Measurements from ENCODE around the gene NDE1.

Gene NDE1

DNA sequence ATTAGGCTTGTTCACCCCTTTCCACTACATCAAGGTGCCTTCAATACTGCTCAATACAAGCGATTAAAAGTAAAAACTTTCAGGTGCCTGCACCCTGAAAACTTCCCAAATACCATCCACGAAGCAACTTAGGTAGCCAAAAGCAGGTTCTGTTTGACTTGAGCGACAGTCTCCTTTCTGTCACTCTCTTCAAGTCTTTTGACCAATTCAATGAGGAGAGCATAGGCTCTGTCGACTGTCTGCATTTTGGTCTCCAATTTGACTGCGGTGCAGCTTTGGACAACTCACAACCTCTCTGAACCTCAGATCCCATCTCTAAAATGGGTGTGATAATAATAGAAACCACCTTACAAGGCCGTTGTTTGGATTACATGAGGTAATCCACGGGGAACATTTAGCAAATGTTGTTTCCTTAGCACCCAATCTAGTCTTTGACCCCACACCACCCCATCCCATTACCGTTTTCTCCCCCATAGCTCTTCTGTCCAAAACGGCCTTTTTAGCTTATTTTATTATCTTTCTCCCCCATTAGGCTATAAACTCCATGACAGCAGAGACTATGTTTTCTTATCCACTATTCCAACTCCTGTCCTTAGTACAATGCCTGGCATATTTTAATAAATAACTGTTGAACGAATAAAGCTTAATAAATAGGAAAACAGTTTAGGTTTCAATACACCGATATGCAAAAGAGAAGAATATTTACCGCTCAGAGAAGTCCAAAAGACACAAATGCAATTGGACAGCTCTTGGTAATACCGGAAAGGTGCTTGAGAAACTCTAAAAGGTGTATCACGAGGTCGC lies 8.1 kb upstream of the NDE1 start:
- no peak for TF ChIP-seq GATA2 (IDR thresholded peaks at IDR 0.05; ENCODE audit: low read depth, low read length)
- no peak for TF ChIP-seq GATA3 (IDR thresholded peaks at IDR 0.05; ENCODE audit: low read depth, low read length)

DNA sequence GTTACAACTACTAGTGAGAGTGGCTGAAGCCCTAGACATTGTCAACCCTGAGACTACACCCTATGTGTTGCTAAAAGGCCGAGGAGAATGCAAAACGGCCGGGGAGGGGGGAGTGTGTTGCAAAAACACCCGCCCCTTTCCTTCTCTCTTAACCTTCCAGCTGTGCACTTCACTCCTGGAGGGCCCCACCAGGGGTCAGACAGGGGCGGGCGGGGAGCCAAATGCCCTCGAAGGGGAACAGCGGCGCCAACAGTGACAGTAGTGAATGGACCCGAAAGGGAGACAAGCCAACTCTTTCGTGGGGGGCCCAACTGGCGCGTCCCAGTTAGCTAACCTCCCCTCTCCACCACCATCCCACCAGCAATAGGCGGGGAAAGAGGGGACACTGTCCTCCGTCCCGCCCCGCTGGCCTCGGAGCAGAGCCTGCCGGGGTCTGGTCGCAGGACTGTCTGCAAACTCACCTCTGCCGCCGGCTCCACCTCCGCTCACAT lies 7.4 kb upstream of the NDE1 start:
- TF ChIP-seq GATA2 (IDR thresholded peaks at IDR 0.05; ENCODE audit: low read depth, low read length) (no peak), GATA3 (IDR thresholded peaks at IDR 0.05; ENCODE audit: low read depth, low read length) (no peak)

DNA sequence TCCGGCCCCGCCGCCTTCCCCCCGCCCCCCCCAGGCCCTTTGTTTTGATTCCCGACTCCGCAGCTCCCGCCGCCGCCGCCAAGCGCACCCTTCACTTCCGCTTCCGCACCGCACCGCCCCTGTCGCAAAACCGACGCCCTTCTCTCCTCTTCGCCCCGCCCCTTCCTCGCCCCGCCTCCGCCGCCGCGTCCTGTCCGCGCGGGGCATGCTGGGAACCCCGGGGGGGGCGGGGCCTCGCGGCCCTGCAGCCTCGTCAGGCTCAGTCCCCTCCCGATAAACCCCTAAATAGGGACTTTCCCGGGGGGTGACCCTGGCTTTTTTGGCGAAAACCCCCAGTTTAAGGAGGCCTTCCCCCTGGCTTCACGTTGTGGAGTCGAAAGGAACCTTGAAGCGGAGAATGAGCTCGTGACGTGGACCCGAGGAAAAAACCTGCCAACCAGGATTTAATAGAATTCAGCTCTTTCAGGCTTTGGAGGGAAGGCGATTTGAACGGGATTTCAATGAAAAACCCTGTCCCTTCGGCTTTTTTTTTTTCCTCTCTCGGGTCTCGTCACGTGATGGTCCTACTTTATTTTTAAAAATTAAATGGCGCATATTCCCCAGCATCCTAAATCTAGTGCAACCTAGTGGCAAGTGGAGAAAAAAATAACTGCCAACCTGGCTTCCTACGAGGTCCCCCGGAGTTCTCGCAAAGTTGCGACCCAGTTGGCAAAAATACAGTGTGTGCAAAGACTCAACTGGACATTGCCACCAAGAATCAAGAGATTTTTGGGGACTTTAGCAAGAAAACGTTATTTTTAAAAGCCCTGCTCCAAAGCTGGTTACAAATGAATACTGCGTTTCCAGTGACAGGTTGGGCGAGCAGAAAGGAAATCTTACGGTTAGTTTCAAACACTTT lies 6.7 kb upstream of the NDE1 start, which contains the start of gene MARF1:
MARF1 (minus strand) TSS at position 107 of the 898 bp plus-strand sequence. CDS start 3,921 bp downstream, outside the sequence.
- TF ChIP-seq GATA3 (IDR thresholded peaks at IDR 0.05; ENCODE audit: low read depth, low read length): no peak
- TF ChIP-seq GATA2 (IDR thresholded peaks at IDR 0.05; ENCODE audit: low read depth, low read length): no peak

DNA sequence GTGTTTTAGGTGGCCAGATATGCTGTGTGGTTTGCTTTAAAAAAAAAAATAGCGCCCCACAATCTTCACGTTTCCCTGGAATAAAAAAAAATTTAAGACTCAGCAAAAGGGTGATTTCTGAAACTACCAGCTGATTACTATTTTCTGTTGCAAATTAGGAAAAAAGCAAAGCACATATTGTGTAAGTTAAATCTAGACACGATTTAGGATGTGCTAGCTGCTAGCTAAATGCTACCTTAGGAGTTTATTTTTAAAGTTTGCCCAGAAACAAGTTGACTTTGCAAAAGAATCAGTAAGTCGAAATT lies 6.1 kb upstream of the NDE1 start:
- TF ChIP-seq GATA3 (IDR thresholded peaks at IDR 0.05; ENCODE audit: low read depth, low read length) (no peak), GATA2 (IDR thresholded peaks at IDR 0.05; ENCODE audit: low read depth, low read length) (no peak)

DNA sequence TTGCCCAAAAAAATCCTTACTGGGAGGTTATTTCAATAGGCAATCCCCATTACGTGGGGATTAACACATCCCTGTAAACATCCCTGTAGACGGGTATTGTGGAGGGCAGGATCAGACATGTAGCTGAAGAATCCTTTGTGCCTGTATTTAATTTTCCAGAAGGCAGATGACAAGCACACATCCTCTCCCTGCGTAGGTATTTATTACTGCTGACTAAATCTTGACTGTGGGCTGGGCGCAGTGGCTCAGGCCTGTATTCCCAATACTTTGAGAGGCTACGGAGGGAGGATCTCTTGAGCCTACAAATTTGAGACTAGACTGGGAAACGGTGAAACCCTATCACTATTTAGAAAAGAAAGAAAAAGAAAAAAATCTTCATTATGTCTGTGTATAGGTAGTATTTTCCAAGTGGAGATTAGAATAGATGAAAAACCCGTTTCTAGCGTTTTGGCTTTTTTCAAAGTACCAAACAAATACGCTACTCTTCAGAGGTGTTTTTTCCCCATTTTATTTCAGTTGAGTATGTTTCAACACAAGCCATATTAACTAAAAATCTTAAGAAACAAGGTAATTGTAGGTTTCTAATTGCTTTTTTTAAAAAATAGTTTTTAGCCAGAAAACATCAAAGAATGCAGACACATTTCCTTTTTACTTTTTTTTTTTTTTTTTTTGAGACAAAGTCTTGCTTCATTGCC lies 5.6 kb upstream of the NDE1 start:
- no peak for TF ChIP-seq GATA2 (IDR thresholded peaks at IDR 0.05; ENCODE audit: low read depth, low read length)
- no peak for TF ChIP-seq GATA3 (IDR thresholded peaks at IDR 0.05; ENCODE audit: low read depth, low read length)

DNA sequence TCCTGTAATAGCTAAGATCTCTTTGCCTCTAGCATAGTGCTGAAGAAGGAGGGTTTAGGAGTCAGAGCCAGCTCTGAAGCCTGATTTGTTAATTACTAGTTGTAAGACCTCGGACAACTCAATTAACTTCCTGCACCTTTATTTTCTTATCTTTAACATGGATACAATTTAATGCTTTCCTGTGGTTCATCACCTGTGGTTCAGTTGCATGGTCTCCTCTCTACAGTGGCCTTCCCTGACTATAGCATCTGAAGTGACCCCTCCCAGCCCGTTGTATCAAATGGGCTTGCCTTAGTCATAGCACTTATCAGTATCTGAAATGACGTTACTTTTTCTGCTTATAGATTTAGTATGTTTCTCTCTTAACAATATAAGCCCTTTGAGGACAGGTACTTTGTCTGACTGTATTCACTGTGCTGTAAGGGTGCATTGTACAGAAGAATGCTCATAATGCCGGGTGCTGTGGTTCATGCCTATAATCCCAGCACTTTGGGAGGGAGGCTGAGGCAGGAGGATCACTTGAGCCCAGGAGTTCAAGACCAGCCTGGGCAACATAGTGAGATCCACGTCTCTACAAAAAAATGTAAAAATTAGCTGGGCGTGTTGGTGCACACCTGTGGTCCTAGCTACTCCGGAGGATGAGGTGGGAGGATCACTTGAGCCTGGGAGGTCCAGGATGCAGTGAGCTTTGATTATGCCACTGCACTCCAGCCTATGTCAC lies 2.6 kb upstream of the NDE1 start:
- no peak for TF ChIP-seq GATA3 (IDR thresholded peaks at IDR 0.05; ENCODE audit: low read depth, low read length)

DNA sequence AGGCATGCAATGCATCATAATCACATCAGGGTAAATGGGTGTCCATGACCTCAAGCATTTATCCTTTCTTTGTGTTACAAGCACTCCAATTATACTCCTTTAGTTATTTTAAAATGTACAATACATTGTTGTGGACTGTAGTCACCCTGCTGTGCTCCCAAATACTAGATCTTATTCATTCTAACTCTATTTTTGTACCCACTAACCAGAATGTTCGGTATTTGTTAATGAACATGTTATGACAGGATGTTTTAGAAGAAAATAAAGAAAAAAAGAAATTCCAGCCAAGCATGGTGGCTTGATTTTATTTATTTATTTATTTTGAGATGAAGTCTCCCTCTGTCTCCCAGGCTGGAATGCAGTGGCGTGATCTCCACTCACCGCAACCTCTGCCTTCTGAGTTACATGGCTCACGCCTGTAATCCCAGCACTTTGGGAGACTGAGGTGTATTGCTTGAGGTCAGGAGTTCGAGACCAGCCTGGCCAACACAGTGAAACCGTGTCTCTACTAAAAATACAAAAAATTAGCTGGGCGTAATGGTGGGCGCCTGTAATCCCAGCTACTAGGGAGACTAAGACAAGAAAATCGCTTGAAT lies 1.8 kb upstream of the NDE1 start:
- no peak for TF ChIP-seq GATA3 (IDR thresholded peaks at IDR 0.05; ENCODE audit: low read depth, low read length)
- no peak for TF ChIP-seq GATA2 (IDR thresholded peaks at IDR 0.05; ENCODE audit: low read depth, low read length)

DNA sequence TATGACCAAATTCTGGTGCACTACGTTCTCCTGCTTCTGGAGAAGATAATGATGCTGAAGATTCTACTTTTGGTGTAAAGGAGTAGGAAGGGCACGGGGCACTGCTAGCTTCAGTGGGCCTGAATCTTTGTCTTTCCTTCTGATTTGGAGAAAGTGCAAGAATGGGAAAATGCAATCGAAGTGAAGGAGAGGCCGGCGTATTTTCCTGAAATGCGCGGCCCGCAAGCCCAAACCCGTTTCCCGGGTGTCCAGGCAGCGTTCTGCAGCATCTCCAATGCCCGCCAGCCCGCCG lies 372 bp upstream of the NDE1 start:
- no peak for TF ChIP-seq GATA3 (IDR thresholded peaks at IDR 0.05; ENCODE audit: low read depth, low read length)
- no peak for TF ChIP-seq GATA2 (IDR thresholded peaks at IDR 0.05; ENCODE audit: low read depth, low read length)

DNA sequence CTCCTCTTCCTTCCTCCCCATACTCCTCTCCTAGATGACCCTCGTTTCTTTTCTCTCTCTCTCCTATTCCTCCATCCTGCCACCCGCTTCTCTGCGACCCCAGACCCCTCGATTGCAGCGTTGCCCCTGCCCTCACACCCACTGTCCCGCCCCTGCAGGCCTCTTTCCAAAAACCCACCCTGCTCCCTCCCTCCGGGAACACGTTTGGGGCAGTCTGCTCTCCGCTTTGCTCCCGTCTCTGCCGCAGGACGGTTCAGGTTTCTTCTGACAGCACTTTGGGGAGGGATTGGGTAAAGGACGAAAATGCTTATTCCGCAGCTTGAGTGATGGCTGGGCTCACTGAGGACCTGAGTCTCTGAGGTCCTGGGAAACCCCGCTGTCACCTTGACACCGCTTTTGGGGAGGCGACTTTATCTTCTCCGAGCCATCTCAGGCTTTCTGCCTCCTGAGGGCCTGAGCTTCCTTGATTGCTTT lies 690 bp downstream of the NDE1 start:
- TF ChIP-seq GATA3 (IDR thresholded peaks at IDR 0.05; ENCODE audit: low read depth, low read length): no peak
- no peak for TF ChIP-seq GATA2 (IDR thresholded peaks at IDR 0.05; ENCODE audit: low read depth, low read length)

DNA sequence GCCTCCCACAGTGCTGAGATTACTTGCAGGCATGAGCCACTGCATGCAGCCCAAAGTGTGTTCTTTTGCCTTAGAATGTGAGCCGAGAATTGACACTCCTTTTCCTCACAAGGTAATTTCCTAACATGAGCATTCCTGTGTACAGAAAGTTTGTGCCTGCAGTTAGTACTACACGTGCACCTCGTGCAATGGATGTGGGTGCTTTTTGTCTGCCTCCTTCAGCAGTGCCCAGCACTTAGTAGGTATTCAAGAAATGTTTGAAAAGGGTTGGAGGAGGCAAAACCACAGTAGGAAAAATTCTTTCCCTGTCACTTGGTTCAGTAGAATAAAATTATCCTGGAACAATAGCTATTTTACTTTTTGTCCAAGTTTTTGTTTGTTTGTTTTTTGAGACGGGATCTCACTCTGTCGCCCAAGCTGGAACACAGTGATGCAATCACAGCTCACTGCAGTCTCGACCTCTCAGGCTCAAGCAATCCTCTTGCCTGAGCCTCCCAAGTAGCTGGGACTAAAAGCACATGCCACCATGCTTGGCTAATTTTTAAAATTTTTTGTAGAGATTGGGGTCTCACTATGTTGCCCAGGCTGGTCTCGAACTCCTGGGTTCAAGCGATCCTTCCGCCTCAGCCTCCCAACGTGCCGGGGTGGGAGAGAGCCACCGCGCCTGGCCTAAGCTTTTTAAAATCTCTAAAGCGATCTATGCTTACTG lies 2.4 kb downstream of the NDE1 start:
- no peak for TF ChIP-seq GATA3 (IDR thresholded peaks at IDR 0.05; ENCODE audit: low read depth, low read length)
- no peak for TF ChIP-seq GATA2 (IDR thresholded peaks at IDR 0.05; ENCODE audit: low read depth, low read length)

DNA sequence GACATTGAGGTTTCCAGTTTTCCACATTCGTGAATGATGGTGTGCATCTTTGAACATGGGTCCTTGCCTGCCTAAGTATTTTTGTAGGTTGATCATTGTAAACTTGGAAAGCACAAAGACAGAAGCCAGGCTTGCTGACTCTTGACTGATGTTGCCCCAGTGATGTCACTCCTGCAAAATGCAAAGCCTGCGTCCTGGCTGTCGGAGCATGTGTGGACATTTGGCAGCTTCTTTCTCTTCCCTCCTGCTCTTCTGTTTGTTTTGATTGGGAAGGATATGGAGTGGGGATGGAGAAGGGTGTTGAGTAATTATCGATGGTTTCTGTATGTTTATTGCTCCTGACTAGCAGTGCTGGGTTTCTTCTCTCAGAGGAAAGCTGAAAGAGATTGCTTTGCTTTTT lies 3.2 kb downstream of the NDE1 start:
- TF ChIP-seq GATA3 (IDR thresholded peaks at IDR 0.05; ENCODE audit: low read depth, low read length) (no peak), GATA2 (IDR thresholded peaks at IDR 0.05; ENCODE audit: low read depth, low read length) (no peak)

DNA sequence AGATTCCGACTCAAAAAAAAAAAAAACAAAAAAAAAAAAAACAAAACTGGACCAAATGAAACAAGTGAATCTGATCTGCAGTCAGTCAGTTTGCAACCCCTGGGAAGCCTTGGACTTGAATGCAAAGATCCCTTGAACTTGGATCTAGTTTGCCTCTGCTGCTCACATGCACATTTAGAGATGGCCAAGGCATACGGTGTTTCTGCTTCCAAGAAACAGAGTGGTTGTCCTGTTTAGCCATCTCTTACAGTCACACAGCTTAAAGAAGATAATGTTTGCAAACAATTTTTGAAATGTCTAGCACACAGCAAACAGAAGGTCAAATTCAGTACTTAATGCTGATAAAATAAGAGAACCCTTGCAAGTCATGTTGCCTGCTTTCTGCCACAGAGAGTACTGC lies 4.5 kb downstream of the NDE1 start:
- no peak for TF ChIP-seq GATA3 (IDR thresholded peaks at IDR 0.05; ENCODE audit: low read depth, low read length)
- TF ChIP-seq GATA2 (IDR thresholded peaks at IDR 0.05; ENCODE audit: low read depth, low read length): no peak

DNA sequence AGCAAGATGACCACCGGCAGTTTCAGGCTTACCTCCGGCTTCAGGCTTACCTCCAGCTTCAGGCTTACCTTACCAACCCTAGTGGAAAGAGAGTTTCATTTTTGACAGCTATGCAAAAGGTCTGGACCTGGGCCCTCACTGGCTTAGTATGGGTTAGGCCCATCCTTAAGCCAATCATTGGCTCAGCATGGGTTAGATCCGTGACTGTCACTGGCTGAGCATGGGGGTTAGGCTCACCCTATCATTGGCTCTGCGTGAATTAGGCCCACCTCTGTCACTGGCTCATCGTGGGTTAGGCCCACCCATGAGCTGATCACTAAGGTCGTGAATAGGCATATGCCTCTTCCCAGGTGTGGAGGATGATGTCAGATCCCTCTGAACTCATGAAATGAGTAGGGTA lies 8.1 kb downstream of the NDE1 start:
- TF ChIP-seq GATA2 (IDR thresholded peaks at IDR 0.05; ENCODE audit: low read depth, low read length) (no peak), GATA3 (IDR thresholded peaks at IDR 0.05; ENCODE audit: low read depth, low read length) (no peak)
